Stimulated activated CD4-positive, alpha-beta T cell treated with anti-CD3 and anti-CD28 coated beads, TNF-alpha, amount 100 ng/mL, for 4 hours (primary cell): ENCODE data around the gene ALPG.
"Not testable (repeated sequence)": the region's sequence is repeated elsewhere in the genome, so short reads cannot be mapped to it uniquely, and the experiment has no call there.

Experiments used
- DNase-seq, 3 experiments: peaks; one replicate each; pipeline ENCODE4 v3.0.0-alpha.2; 2020; ENCODE audit warnings: low read depth in 3 of 3

Gene ALPG

GRCh38 chr2:232419245-232420072 is 12.8 kb downstream of the ALPG start:
- no peak for DNase-seq

- DNase-seq: no peak
These were observed 13.4 kb downstream of the ALPG start for GRCh38 chr2:232420073-232420454.

GRCh38 chr2:232420463-232421188 is 14.0 kb downstream of the ALPG start:
- no peak for DNase-seq

DNA sequence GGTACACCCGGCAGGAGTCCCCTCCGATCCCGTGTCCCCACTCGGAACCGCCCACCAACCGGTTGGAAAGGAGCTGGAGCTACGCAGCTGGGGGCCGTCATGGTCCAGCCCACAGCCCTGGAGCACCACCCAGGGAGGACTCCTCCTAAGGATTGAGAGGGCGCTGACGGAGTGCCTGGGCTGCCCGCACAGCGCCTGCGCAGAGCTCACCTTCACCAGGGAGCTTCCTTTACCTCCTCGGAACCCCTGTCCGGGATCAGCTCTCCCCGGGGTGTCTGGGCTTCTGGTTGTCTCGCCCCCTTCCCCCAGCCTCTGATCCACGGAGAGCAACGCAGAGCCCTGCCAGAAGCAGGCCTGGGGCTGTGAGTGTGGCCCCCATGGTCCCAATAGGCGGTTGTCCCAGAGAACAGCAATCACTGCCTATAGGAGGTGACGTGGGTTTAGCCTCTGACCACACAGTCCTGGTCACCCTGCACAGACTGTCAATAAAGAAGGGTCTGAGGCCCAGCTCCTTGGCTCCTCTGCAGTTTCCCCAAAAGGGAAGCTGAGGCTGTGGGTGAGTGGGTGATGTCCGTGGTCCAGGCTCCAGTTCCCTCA is 14.6 kb downstream of the ALPG start:
- no peak for DNase-seq

- DNase-seq: no peak
These were observed 15.4 kb downstream of the ALPG start for GRCh38 chr2:232422051-232422450.

- not testable (repeated sequence) for DNase-seq
These were observed 16.4 kb downstream of the ALPG start for GRCh38 chr2:232422996-232423395.

- DNase-seq: not testable (repeated sequence)
These were observed 16.8 kb downstream of the ALPG start for GRCh38 chr2:232423407-232423806.

DNA sequence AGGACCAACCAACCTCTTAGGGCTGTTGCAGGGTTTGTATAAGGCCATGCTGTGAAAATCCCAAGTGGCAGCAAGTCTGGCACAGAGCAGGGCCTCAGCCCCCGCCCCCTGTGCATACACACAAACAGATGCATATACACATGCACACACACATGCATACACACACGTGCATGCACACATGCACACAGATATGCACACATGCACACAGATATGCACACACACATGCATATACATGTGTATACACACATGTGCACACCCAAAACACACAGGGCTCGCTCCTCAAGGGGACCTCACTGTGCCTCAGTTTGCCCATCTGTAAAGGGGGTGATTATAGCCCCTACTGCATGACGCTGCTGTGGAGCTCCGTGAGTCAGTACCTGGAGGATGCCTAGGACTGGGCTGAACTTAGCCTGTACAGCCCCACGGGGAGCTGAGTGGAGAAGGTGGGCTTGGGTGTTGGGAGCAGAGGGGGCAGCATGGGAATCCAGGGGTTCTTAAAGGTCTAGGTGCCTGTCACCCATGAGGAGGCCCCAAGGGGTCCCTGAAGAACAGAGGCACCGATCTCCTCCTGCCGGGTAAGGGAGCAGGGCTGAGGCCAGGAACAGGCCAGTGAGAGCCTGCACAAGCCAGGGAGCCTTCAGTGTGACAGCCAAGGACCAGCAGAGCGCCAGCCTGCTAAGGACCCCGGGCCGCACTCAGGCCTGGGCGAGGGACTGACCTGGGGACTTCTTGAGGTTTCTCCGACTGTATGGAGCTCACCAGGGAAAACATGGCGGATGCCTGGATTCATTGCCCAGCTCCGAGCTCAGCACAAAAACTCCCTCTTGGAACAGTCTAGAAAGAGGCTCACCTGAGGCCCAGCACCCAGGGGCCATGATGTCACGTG is 25.3 kb downstream of the ALPG start:
- no peak for DNase-seq

DNA sequence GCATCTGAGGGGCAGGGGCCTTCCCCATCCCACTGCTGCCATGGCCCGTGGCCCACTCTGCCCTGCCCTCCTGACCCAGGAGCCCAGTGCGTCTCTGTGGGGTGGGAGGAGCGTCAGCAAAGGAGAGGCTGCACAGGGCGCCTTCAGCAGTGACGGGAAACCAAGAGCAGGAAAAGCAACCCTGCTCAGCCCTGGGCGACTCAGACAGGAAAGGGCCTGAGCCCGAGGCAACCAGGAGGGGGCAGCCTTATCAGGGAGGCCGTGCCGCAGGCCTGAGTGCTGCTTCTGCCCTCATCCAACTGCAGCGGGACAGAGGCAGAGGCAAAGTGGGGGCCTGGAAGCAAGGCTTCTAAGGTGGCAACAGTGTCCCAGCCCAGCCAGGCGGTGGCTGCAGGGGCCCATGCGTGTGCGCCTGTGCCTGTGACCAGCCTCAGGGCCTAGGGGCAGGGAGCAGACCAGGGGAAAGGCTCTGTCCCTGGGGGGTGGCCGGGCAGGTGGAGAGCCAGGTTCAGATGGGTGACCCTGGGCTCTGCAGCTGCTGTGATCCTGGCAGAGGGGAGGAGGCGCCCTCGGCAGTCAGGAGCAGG is 26.0 kb downstream of the ALPG start:
- DNase-seq: no peak

GRCh38 chr2:232433622-232434021 is 27.0 kb downstream of the ALPG start:
- DNase-seq: not testable (repeated sequence)

- no peak for DNase-seq
These were observed 27.4 kb downstream of the ALPG start for GRCh38 chr2:232434091-232434490.

DNA sequence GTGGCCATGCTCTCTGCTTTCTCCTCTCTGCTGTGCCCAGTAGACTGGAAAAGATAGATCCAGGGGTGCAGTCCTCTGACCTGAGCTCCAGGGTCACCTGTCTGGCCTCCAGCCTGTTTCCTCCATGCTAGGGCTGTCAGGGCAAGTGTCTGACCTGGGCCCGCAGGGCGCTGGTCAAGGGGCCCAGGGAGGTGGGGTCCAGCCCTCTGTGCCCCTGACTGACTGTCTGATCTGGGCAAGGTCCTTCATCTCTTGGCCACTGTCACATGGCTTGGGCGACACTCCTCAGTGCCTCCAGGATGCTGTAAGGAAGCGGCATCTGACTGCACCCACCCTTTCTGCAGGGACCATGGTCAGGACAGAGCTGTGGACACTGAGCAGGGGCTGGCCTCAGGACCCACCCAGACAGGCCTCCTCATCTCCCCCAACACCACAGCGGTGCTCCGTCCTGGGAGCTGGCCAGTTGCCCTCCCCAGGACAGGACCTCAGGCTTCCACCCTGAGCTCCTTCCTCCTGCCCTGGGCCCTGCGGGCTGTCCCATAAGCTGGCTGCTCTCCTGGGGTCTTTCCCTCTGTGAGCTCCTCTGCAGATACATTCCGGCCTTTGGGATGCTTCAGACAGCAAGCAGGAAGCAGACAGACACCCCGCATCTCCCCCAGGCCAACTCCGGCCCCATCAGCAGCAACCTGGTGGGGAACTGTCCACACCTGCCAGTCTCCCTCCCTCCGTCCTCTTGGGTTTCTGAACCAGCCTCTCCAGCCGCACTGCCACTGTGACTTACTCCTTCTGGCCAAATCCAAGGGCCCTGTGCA is 28.1 kb downstream of the ALPG start:
- no peak for DNase-seq

- no peak for DNase-seq
These were observed 28.7 kb downstream of the ALPG start for GRCh38 chr2:232435375-232435648.

GRCh38 chr2:232435805-232436204 is 29.2 kb downstream of the ALPG start:
- DNase-seq: no peak

DNA sequence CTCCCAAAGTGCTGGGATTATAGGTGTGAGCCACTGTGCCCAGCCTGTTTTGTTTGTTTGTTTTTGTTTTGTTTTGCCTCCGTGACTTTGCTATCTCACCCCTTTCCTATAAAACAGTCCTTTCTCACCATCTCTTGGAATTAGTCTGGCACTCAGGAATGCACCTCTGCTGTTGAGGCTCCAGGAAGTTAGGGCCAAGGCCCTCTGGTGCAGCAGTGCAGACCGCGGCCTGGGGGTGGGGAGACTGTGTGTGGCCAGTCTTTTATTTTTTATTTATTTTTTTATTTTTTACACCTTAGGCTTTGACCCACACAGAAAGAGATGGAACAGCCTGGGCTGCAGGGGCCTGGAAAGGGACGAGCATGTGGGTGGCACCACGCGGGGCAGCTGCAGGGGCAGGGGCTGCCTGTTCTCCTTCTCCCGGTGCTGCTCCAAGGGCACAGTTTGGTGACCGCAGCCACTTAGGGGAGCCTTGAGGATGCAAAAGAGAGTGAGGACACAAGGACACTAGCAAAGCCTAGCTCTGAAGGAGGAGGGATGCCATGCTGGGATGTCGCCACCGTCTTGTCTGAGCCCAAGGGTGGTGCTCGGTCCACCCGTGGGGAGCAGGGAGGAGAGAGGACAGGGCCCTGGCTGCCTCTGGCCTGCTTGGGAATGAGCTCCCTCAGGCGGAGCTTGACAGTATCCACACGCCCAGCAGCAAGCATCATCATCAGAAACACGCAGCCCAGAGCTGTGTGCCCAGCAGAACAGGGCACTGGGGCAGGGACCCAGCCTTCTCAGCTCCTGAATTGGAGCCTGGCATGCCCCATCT is 29.9 kb downstream of the ALPG start:
- no peak for DNase-seq

GRCh38 chr2:232437195-232437571 is 30.5 kb downstream of the ALPG start:
- no peak for DNase-seq

DNA sequence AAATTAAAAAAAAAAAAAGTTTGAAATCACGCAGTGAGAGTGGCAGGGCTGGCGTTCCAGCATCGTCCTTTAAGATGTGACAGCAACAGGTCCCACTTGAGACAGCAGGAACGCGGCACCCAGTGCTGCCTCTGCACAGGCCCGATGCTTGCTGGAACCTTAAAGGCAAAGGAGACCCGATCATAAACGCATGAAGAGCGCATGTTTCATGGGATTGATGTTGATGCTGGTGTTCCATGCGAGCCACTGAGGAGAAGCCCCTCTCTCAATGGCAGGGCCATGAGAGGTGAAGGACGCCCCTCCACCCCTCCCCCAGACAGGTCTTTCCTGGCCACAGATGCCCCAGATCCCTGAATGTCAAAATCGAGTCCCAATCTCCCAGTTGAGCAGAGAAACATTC is 31.4 kb downstream of the ALPG start:
- DNase-seq: no peak

- peak in 1 of 3 experiments; percentile 8 for DNase-seq
These were observed 32.5 kb downstream of the ALPG start for GRCh38 chr2:232438951-232439757.

GRCh38 chr2:232439758-232440135 is 33.1 kb downstream of the ALPG start:
- no peak for DNase-seq
